Measurements from ENCODE around the gene MAP4K4. TPM values are rescaled to one million over a fixed set of nuclear protein-coding genes. Genes with fewer than 3 reads are reported as not detected.

MAP4K4 gene
- polyA plus RNA-seq, 1 donor (not counting 4 experiments of a cell fraction or from before 2014, with no cell fraction given): 84.1 TPM

- TF ChIP-seq CTCF (optimal IDR thresholded peaks at IDR 0.05 in 1 of 3, IDR thresholded peaks at IDR 0.05 in 1 of 3, conservative IDR thresholded peaks at IDR 0.05 in 1 of 3; ENCODE audit: extremely low read depth in 1 of 3, insufficient read depth in 2 of 3, low read length in 3 of 3): no peak
- no peak for TF ChIP-seq EZH2 (IDR thresholded peaks at IDR 0.05; ENCODE audit: low read length)
- dilution Hi-C loops (cut with MboI; ENCODE audit: extremely low pct_ligation_motif_present, low sequenced_read_pairs): no loop called here
- H3K4me1 ChIP-seq (ENCODE audit: control insufficient read depth, extremely low read depth, insufficient read depth, low read length): no peaks in the 10 kb centered on the region
- FAIRE-seq (no peak), DNase-seq (ENCODE audit: low read depth, low spot score) (no peak)
- no peak overlapping the region for H3K4me3 ChIP-seq (ENCODE audit: control insufficient read depth in 2 of 3, extremely low read depth in 1 of 3, insufficient read depth in 2 of 3, low read depth in 1 of 3, low read length in 3 of 3)
- no peaks in the 10 kb centered on the region for H3K27me3 ChIP-seq (ENCODE audit: control insufficient read depth, extremely low read depth, insufficient read depth, low read length)
- H3K36me3 ChIP-seq (ENCODE audit: control insufficient read depth in 2 of 2, extremely low read depth in 1 of 2, insufficient read depth in 2 of 2, low read length in 2 of 2): peaks cover 3 to 7% of the 10 kb centered on the region in 2 experiments
- H3K9me3 ChIP-seq (ENCODE audit: control insufficient read depth, low read depth, low read length): no peaks in the 10 kb centered on the region
- H3K9ac ChIP-seq (ENCODE audit: control insufficient read depth, extremely low read depth, insufficient read depth, low read length): no peak overlapping the region
- H3K27ac ChIP-seq (ENCODE audit: control insufficient read depth, insufficient read depth, low read length): no peak overlapping the region
- no peak overlapping the region for H3K4me2 ChIP-seq (ENCODE audit: control insufficient read depth, extremely low read depth, insufficient read depth, low read depth, low read length)
- H3K9me1 ChIP-seq (ENCODE audit: control insufficient read depth, extremely low read depth, insufficient read depth, low read length): peaks cover 2% of the 10 kb centered on the region
- peaks cover 90% of the 10 kb centered on the region for H3K79me2 ChIP-seq (ENCODE audit: control insufficient read depth, insufficient read depth, low read length)
- peaks cover 4% of the 10 kb centered on the region for H4K20me1 ChIP-seq (ENCODE audit: control insufficient read depth, extremely low read depth, insufficient read depth, low read length)
- H2AFZ ChIP-seq (ENCODE audit: control insufficient read depth, low read length): no peak overlapping the region
Observed at GRCh38 chr2:101795033-101795432, 97.5 kb downstream of the MAP4K4 start.

GRCh38 chr2:101796825-101797600, 99.5 kb downstream of the MAP4K4 start:
- dilution Hi-C loops (cut with MboI; ENCODE audit: extremely low pct_ligation_motif_present, low sequenced_read_pairs): no loop called here
- Histone ChIP-seq H3K9ac (ENCODE audit: control insufficient read depth, extremely low read depth, insufficient read depth, low read length) (no peak overlapping the region), H3K27ac (ENCODE audit: control insufficient read depth, insufficient read depth, low read length) (no peak overlapping the region), H2AFZ (ENCODE audit: control insufficient read depth, low read length) (no peak overlapping the region), H3K9me3 (ENCODE audit: control insufficient read depth, low read depth, low read length) (no peaks in the 10 kb centered on the region), H3K79me2 (ENCODE audit: control insufficient read depth, insufficient read depth, low read length) (peaks cover 86% of the 10 kb centered on the region), H3K27me3 (ENCODE audit: control insufficient read depth, extremely low read depth, insufficient read depth, low read length) (no peaks in the 10 kb centered on the region), H4K20me1 (ENCODE audit: control insufficient read depth, extremely low read depth, insufficient read depth, low read length) (peaks cover 4% of the 10 kb centered on the region), H3K4me3 (ENCODE audit: control insufficient read depth in 2 of 3, extremely low read depth in 1 of 3, insufficient read depth in 2 of 3, low read depth in 1 of 3, low read length in 3 of 3) (no peak overlapping the region), H3K4me2 (ENCODE audit: control insufficient read depth, extremely low read depth, insufficient read depth, low read depth, low read length) (no peak overlapping the region), H3K9me1 (ENCODE audit: control insufficient read depth, extremely low read depth, insufficient read depth, low read length) (peaks cover 2% of the 10 kb centered on the region), H3K4me1 (ENCODE audit: control insufficient read depth, extremely low read depth, insufficient read depth, low read length) (peaks cover 5% of the 10 kb centered on the region), H3K36me3 (ENCODE audit: control insufficient read depth in 2 of 2, extremely low read depth in 1 of 2, insufficient read depth in 2 of 2, low read length in 2 of 2) (peaks cover 0 to 3% of the 10 kb centered on the region in 2 experiments)
- TF ChIP-seq CTCF (optimal IDR thresholded peaks at IDR 0.05 in 1 of 3, IDR thresholded peaks at IDR 0.05 in 1 of 3, conservative IDR thresholded peaks at IDR 0.05 in 1 of 3; ENCODE audit: extremely low read depth in 1 of 3, insufficient read depth in 2 of 3, low read length in 3 of 3) (no peak), EZH2 (IDR thresholded peaks at IDR 0.05; ENCODE audit: low read length) (no peak)
- no peak for FAIRE-seq
- DNase-seq (ENCODE audit: low read depth, low spot score): no peak
